PC-9 (cell line): ENCODE measurements around the gene TBC1D22A.

Experiments used
- CTCF ChIP-seq: fragments of 200-600 bp; sonication (generic); conservative IDR thresholded peaks from 2 replicates; pipeline ENCODE4 v1.6.1; 2017; ENCODE audit warnings: mixed run types, antibody characterized with exemption, mild to moderate bottlenecking, moderate library complexity
- EZH2 ChIP-seq: fragments of 200-600 bp; sonication (generic); IDR thresholded peaks from 2 replicates; pipeline ENCODE4 v1.8.0; 2017; ENCODE audit warnings: antibody characterized with exemption, low read depth

- TF ChIP-seq CTCF (no peak), EZH2 (no peak)
Observed at GRCh38 chr22:46965555-46966494, 203.4 kb downstream of the TBC1D22A start.
